Astrocyte (in vitro differentiated cells and primary cell): Measurements from ENCODE around the gene APOB.

Experiments used
- EZH2 ChIP-seq: IDR thresholded peaks from 2 replicates; pipeline ENCODE4 v1.6.1; 2012; ENCODE audit warnings: mild to moderate bottlenecking, low read length, inconsistent platforms; ENCODE audit not compliant: insufficient read depth
- TF ChIP-seq, protein P1 (sequence below): IDR thresholded peaks from 2 replicates; pipeline ENCODE4 v1.5.1; 2011; ENCODE audit warnings: low read depth, mild to moderate bottlenecking, inconsistent platforms, low read length, moderate library complexity; ENCODE audit not compliant: insufficient read depth

DNA sequence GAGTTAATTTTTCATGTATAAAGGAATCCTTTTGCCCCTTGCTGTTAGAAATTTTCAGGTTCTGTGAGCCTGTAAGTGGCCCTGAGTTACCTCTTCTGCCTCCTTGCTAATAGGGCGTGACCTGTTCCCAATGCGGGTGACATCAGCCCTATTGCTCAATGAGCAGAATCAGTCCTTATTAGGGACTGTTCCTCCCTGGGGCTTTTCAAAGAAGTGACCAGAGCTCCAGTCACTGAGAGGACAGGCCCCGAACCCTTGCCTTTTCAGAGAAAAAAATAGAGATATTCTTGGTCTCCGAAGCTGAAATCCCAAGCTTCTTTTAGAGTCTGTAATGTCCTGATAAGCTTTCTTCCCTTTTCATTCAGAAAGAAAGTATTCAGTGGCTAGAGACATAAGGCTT, 8.2 kb upstream of the APOB start:
- TF ChIP-seq, protein P1, sequence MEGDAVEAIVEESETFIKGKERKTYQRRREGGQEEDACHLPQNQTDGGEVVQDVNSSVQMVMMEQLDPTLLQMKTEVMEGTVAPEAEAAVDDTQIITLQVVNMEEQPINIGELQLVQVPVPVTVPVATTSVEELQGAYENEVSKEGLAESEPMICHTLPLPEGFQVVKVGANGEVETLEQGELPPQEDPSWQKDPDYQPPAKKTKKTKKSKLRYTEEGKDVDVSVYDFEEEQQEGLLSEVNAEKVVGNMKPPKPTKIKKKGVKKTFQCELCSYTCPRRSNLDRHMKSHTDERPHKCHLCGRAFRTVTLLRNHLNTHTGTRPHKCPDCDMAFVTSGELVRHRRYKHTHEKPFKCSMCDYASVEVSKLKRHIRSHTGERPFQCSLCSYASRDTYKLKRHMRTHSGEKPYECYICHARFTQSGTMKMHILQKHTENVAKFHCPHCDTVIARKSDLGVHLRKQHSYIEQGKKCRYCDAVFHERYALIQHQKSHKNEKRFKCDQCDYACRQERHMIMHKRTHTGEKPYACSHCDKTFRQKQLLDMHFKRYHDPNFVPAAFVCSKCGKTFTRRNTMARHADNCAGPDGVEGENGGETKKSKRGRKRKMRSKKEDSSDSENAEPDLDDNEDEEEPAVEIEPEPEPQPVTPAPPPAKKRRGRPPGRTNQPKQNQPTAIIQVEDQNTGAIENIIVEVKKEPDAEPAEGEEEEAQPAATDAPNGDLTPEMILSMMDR, result no peak
- no peak for TF ChIP-seq EZH2
